OCI-LY1 (cell line): ENCODE measurements around the gene RAB4A.

Experiments used
- CTCF ChIP-seq: fragments of 200-600 bp; sonication (generic), shearing (Covaris generic); IDR thresholded peaks from 2 replicates; pipeline ENCODE4 v1.5.1; 2017; ENCODE audit warnings: mild to moderate bottlenecking, antibody characterized with exemption, low read length, moderate library complexity, mixed read lengths
- EZH2 ChIP-seq: fragments of 200-600 bp; sonication (generic), shearing (Covaris generic); IDR thresholded peaks from 2 replicates; pipeline ENCODE4 v1.8.0; 2017; ENCODE audit warnings: borderline replicate concordance, mixed run types, mild to moderate bottlenecking, antibody characterized with exemption, low read length, moderate library complexity, mixed read lengths

- TF ChIP-seq CTCF, result no peak
- TF ChIP-seq EZH2, result no peak
Measured at GRCh38 chr1:229309074-229309473, 38.2 kb downstream of the RAB4A start.
